ACHN (cell line): Measurements from ENCODE around the gene ATP8A2.

Experiments used
- DNase-seq: peaks from one replicate; pipeline ENCODE4 v3.0.0-alpha.2; 2015
- in situ Hi-C: cut with HindIII; loops from 2 replicates; pipeline ENCODE4 v1.10.0; 2017; ENCODE audit warnings: low sequenced_read_pairs, low pct_ligation_motif_present, low pct_unique_long_range_greater_than_20kb

ATP8A2 gene

GRCh38 chr13:26036383-26036782 lies 664.6 kb downstream of the ATP8A2 start:
- in situ Hi-C loops = no loop called here
- no peak for DNase-seq

DNA sequence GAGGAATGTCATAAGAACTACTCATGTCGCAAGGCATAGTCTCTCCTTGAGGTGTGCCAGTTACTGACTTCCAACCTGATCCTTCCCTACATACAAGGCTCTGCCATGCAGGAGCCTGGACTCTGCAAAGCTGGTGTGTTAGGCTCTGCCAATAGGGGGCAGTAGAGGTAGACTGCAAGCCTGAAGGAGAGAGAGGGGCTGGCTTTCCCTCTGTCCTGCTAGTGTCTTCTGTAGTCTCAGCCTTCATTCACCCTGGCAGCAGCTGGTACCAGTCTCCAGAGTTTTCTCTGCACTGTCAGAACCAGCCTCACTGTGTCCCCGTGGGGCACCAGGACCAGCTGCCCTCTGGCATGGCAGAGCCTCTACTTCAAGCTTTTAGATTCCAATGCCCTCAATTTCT lies 665.5 kb downstream of the ATP8A2 start:
- peak; percentile 42 for DNase-seq
- in situ Hi-C loops = no loop called here

GRCh38 chr13:26038931-26039475 lies 667.2 kb downstream of the ATP8A2 start:
- no peak for DNase-seq
- in situ Hi-C loops = no loop called here

- in situ Hi-C loops = no loop called here
Measured at GRCh38 chr13:26041444-26041843, 669.7 kb downstream of the ATP8A2 start.

DNA sequence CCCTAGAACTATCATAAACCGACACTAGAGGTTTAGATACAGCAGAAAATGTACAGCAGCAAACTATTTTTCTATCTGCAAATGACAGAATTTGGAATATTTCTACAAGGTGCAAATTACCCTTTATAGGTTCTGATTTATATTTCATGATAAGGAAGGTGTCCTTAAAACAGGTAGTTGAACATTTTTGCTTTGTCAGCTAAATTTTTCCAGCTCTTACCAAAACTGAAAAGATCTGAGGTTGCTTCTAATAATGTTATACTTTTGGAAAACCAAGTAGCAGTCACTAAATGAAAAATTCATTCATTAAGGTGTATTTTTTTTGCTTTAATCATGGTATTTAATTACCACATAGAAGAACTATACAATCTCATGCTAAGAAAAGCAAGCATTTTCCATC lies 671.0 kb downstream of the ATP8A2 start:
- in situ Hi-C loops = no loop called here
- no peak for DNase-seq

More at GRCh38 chr13:26041444-26041843, 669.7 kb downstream of the ATP8A2 start:
- no peak for DNase-seq

DNA sequence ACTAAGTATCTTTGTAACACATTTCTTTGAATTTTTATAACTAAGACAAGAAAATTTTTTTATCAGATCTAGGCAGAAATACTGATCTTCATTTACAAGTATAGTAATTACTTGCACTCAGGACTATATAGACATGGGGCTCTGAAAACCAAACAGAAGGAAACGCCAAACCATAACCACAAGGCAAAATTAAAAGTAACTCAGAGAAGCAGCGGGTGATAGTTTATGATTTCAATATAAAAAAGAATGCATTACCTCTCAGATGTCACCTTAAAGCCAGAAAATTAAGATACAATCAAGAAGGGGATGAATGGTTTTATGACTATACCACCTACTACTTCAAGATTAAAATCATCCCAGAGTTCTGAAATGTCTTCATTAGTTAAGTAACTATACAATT lies 673.4 kb downstream of the ATP8A2 start:
- DNase-seq = no peak
- in situ Hi-C loops = no loop called here

DNA sequence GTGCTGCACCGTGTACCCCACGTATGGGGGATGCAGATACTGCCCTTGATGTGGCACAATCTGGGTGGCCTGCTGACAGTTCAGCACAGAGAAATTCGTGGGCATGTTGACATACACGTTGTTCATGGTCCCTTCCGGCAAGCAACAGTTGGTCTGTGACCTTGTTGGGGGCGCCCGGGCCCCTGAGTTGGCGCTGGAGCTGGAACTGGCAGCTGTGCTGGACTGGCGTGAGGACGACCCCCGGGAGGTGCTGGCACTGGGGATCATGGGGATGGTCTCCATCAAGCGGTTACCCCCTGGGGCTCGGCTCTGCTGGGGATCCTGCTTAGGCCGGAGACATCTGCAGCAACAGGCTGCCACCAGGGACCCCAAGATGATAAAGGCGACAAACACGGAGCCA lies 674.9 kb downstream of the ATP8A2 start:
- in situ Hi-C loops = no loop called here
- no peak for DNase-seq

DNA sequence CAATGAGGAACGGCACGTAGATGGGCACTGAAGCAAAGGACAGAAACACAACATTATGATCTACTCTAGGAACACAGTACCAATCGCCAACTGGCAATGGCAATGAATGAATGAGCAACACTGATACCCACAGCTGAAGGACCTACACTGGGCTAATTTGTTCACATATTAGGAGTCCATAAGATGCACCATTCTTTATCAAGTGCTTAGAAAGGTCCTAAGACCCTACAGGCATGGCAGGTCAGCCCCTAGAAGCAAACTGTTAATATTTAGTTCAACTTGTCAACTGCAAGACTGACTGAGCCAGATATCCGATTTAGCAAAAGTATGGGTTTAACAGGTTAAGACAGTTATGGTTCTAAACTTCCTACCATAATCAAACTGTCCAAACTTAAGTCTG lies 675.3 kb downstream of the ATP8A2 start:
- DNase-seq = no peak

GRCh38 chr13:26048741-26049140 lies 677.0 kb downstream of the ATP8A2 start:
- in situ Hi-C loops = no loop called here
- DNase-seq = no peak

More for the DNA sequence above, 675.3 kb downstream of the ATP8A2 start:
- in situ Hi-C loops = no loop called here

GRCh38 chr13:26050568-26051230 lies 678.9 kb downstream of the ATP8A2 start:
- no peak for DNase-seq
- in situ Hi-C loops = no loop called here

- no peak for DNase-seq
- in situ Hi-C loops = no loop called here
Measured at GRCh38 chr13:26051231-26051656, 679.5 kb downstream of the ATP8A2 start.

DNA sequence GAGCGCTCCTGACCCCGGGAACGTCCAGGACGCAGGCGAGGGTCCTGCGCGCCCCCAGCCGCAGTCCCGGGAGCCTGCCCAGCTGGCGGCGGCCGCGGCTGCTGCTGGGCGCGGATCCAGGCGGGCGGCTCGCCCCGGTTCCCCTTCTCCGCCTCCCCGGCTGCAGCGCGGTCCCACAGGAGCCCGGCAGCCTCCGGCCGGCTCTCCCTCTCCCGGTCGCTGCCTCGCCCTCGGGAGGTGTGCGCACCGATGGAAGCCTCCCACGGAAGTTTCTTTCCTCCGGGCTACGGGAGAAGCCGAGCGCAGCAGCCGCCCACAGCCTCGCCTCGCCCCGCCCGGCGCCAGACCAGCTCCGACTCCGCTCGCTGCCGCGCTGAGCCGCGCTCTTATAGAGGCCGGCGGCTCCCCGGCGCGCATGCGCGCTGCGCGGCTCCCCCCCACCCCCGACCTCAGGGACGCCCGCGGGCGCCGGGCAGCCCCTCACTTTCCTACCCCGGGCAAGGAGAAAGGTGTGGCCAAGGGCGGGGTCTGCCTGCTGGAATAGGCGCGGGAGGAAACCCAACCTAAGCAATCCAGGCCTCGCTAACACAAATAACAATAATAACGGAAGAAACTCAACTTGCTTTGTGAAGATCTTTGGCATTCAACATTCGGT lies 680.0 kb downstream of the ATP8A2 start, which contains the start of gene SHISA2:
SHISA2 (minus strand) TSS at position 360 of the 655 bp plus-strand sequence. CDS start 1,041 bp downstream, outside the sequence.
- in situ Hi-C loops = no loop called here

DNA sequence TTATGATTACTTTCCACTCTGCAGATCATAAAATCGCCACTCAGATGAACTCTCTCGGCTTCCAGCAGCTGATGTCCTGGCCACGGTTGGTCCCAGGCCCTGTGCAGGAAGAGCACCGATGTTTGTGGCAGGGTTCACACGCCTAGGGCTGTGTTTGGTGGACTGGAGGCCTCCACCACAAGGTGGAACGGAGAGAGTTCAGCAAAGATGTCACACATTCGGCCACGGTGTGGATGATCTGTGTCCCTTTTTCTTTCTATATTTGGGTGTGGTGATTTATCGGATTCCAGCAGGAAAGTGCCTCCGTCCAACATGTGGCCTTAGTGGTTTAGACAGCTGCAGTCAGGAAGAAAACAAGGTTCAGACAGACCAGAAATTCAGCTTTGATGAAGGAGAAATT lies 680.6 kb downstream of the ATP8A2 start:
- in situ Hi-C loops = no loop called here
- no peak for DNase-seq

More for the DNA sequence above, 680.0 kb downstream of the ATP8A2 start, which contains the start of gene SHISA2:
- peak; percentile 74 for DNase-seq

GRCh38 chr13:26053418-26053980 lies 681.7 kb downstream of the ATP8A2 start:
- no peak for DNase-seq
- in situ Hi-C loops = no loop called here

- in situ Hi-C loops = no loop called here
- no peak for DNase-seq
Measured at GRCh38 chr13:26054896-26055295, 683.1 kb downstream of the ATP8A2 start.

- in situ Hi-C loops = no loop called here
- DNase-seq = no peak
Measured at GRCh38 chr13:26058704-26059103, 686.9 kb downstream of the ATP8A2 start.

DNA sequence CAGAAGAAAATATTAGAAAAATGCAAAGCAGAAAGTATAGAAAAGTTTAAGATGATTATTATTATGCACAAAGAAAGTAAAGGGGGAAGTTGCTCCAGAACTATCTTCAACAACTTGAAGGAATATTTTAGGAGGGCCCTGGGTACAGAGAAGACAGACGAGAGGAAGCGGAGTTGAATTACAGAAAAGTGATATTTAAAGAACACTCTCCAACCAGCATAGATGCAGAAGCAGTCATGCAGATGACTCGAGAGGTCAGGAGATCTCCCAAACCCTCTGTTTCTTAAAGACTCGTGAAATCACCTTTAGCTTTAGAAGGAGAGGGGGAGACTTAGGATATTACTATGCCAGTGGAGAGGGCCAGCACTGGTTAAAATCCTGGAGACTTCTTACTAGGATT lies 688.6 kb downstream of the ATP8A2 start:
- no peak for DNase-seq
- in situ Hi-C loops = no loop called here

DNA sequence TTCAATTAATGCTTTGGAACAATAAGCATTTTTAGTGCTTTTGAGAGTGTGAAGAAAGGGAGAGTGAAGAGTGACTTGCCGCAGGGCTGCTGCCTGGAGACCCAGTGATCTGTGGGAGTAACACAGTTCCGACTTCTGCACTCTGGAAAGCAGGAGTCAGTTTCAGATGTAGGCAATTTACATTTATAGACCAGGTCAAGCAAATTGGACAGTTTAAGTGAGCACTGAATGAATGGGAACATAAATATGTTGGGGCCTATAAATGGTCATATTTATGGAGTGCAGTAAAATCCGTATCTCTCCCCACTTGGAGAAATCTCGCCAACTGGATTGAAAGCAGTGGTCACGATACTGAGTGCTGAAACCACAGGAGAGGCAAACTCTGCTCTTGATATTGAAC lies 689.5 kb downstream of the ATP8A2 start:
- in situ Hi-C loops = no loop called here
- DNase-seq = no peak

DNA sequence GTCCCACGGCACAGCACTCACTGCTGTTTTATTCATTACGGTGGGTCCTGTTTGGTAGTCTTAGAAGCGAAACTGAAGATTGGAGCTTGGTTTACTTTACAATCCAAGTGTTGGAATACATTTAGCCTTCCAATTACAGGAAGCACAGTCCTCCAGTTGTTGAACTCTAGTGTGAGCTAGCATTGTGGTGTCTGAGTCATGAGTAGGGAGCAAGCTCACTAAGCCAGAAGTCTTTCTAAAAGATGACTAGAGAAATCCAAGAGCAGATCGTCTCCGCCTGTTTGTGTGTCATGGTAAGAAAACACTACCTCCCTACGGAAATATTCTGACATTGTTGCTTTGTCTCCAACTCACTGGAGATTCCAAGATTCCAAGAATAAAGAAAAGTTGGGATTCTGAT lies 690.2 kb downstream of the ATP8A2 start:
- in situ Hi-C loops = no loop called here
- DNase-seq = peak; percentile 82
